B cell (primary cell): ENCODE results near the gene NSD1. TPM values are rescaled to one million over a fixed set of nuclear protein-coding genes. Genes with fewer than 3 reads are reported as not detected.

Source experiments
- ATAC-seq: fragments of 200-7000 bp; cut with Tn5 transposase; one replicate; pipeline ENCODE4 v1.10.0; 2021; ENCODE audit warnings: low read depth, mild to moderate bottlenecking, moderate number of reproducible peaks, moderate library complexity
- CTCF ChIA-PET: fragments of 350-600 bp; sonication (Branson Sonifier 250); formaldehyde crosslinking; loops from one replicate; lab custom pipeline; 2021; ENCODE audit warnings: antibody characterized with exemption, inconsistent platforms; lab: Charles Lee
- POLR2A ChIA-PET: fragments of 350-600 bp; sonication (Branson Sonifier 250); formaldehyde crosslinking; loops from one replicate; lab custom pipeline; 2021; ENCODE audit warnings: antibody characterized with exemption; lab: Charles Lee
- DNase-seq: peaks from one replicate; pipeline ENCODE4 v3.0.0; 2013
- H2AFZ ChIP-seq: 2 replicates; pipeline ENCODE4 v1.6.1; 2012; ENCODE audit warnings: mild to moderate bottlenecking, low read depth, low read length; ENCODE audit not compliant: insufficient read depth, poor library complexity, severe bottlenecking
- H3K27ac ChIP-seq, 2 donors: 1 replicate in 1 of 2; 2 replicates in 1 of 2; pipeline ENCODE4 v1.5.1; 2012 to 2013; ENCODE audit warnings: low read length in 2 of 2, mild to moderate bottlenecking in 2 of 2, moderate library complexity in 1 of 2
- H3K27me3 ChIP-seq, 4 experiments: fragments of 200-600 bp in 1 of 4; sonication (generic) in 1 of 4; replicated peaks in 1 of 4; 1 replicate in 2 of 4; 2 replicates in 2 of 4; pipeline versions ENCODE4 v1.6.1 to v1.7.0; 2013 to 2016; ENCODE audit warnings: low read length in 3 of 4, mild to moderate bottlenecking in 2 of 4, mixed read lengths in 1 of 4, moderate library complexity in 1 of 4; ENCODE audit not compliant: insufficient read depth in 4 of 4, control insufficient read depth in 3 of 4; ENCODE audit errors: control extremely low read depth in 1 of 4
- H3K36me3 ChIP-seq, 2 experiments: replicated peaks in 1 of 2; 1 replicate in 1 of 2; 2 replicates in 1 of 2; pipeline versions ENCODE4 v1.6.1 to v1.7.1; 2013; ENCODE audit warnings: low read length in 1 of 2; ENCODE audit not compliant: insufficient read depth in 2 of 2, control insufficient read depth in 1 of 2; ENCODE audit errors: control extremely low read depth in 1 of 2, extremely low read depth in 1 of 2
- H3K4me1 ChIP-seq, 2 donors: fragments of 200-600 bp in 1 of 2; sonication (generic) in 1 of 2; 1 replicate in 1 of 2; 2 replicates in 1 of 2; pipeline versions ENCODE4 v1.5.1 to v1.6.1; 2013 to 2017; ENCODE audit warnings: low read length in 2 of 2; ENCODE audit not compliant: control insufficient read depth in 2 of 2, insufficient read depth in 2 of 2
- H3K4me2 ChIP-seq: replicated peaks from 2 replicates; pipeline ENCODE3; 2012; ENCODE audit warnings: mild to moderate bottlenecking, low read depth, low read length; ENCODE audit not compliant: poor library complexity, severe bottlenecking
- H3K4me3 ChIP-seq, 5 experiments: fragments of 200-600 bp in 1 of 5; sonication (generic) in 1 of 5; 1 replicate in 3 of 5; 2 replicates in 2 of 5; pipeline versions ENCODE4 v1.5.1 to v1.7.0; 2011 to 2016; ENCODE audit warnings: low read length in 4 of 5, mild to moderate bottlenecking in 4 of 5, low read depth in 2 of 5, control low read depth in 1 of 5, moderate library complexity in 1 of 5; ENCODE audit not compliant: insufficient read depth in 1 of 5; ENCODE audit errors: control extremely low read depth in 1 of 5, extremely low read depth in 1 of 5
- H3K79me2 ChIP-seq: fragments of 200-600 bp; sonication (generic); one replicate; pipeline ENCODE4 v1.6.0; 2016; ENCODE audit warnings: low read length; ENCODE audit not compliant: control insufficient read depth, insufficient read depth
- H3K9ac ChIP-seq: fragments of 200-600 bp; sonication (generic); 2 replicates; pipeline ENCODE4 v1.6.1; 2017; ENCODE audit warnings: mild to moderate bottlenecking, low read length, moderate library complexity
- H3K9me3 ChIP-seq, 3 donors: one replicate each; pipeline versions ENCODE4 v1.6.1 to v1.7.1; 2013; ENCODE audit warnings: low read length in 2 of 3; ENCODE audit not compliant: control insufficient read depth in 2 of 3, insufficient read depth in 1 of 3; ENCODE audit errors: control extremely low read depth in 1 of 3
- H4K20me1 ChIP-seq: 2 replicates; pipeline ENCODE4 v1.6.0; 2012; ENCODE audit warnings: mild to moderate bottlenecking, low read length; ENCODE audit not compliant: insufficient read depth, control insufficient read depth, poor library complexity, severe bottlenecking
- H3K27ac Mint-ChIP-seq: one replicate; pipeline ENCODE4 v1.8.0; 2021; ENCODE audit warnings: mixed read lengths
- H3K27me3 Mint-ChIP-seq: one replicate; pipeline ENCODE4 v1.8.0; 2021; ENCODE audit warnings: mixed read lengths
- H3K4me1 Mint-ChIP-seq: one replicate; pipeline ENCODE4 v1.8.0; 2021; ENCODE audit warnings: mixed read lengths
- H3K4me3 Mint-ChIP-seq: one replicate; pipeline ENCODE4 v1.8.0; 2021; ENCODE audit warnings: mixed read lengths
- H3K9me3 Mint-ChIP-seq: one replicate; pipeline ENCODE4 v1.8.0; 2022; ENCODE audit warnings: mixed read lengths; ENCODE audit not compliant: insufficient read depth
- CTCF ChIP-seq: fragments of 200-600 bp; IDR thresholded peaks from one replicate; pipeline ENCODE4 v1.8.0; 2022; ENCODE audit warnings: antibody characterized with exemption, mild to moderate bottlenecking
- EZH2 ChIP-seq: IDR thresholded peaks from 2 replicates; pipeline ENCODE4 v1.6.1; 2012; ENCODE audit warnings: borderline replicate concordance, low read depth, mild to moderate bottlenecking, moderate library complexity, low read length; ENCODE audit not compliant: insufficient read depth, poor library complexity, severe bottlenecking
- WGBS: methylation state at CpG from one replicate; pipeline ENCODE4 v1.1.5; 2013; ENCODE audit warnings: missing lambda C conversion rate; ENCODE audit not compliant: insufficient coverage; 5-methylcytosine and 5-hydroxymethylcytosine counted together
- intact Hi-C: fragments of 100-400 bp; cut with micrococcal nuclease; formaldehyde crosslinking; loops from one replicate; pipeline ENCODE4 v1.10.0; 2022
- polyA plus RNA-seq: library from polyadenylated mRNA; depleted of rRNA; stranded (reverse); fragments of >200 nt; gene quantifications from 2 replicates; pipeline ENCODE4 v1.2.3, GENCODE V29; 2012
- total RNA-seq, 2 donors: library from RNA; stranded (reverse); fragments of 120-200 nt in 1 of 2; gene quantifications; 1 replicate in 1 of 2; 2 replicates in 1 of 2; pipeline versions ENCODE4 v1.2.3 to v1.2.4, GENCODE V29; 2013 to 2022

Gene NSD1
- total and polyA plus RNA-seq, 2 donors (not counting 1 experiment from before 2014, with no cell fraction given), result 10.8 to 145 TPM

DNA sequence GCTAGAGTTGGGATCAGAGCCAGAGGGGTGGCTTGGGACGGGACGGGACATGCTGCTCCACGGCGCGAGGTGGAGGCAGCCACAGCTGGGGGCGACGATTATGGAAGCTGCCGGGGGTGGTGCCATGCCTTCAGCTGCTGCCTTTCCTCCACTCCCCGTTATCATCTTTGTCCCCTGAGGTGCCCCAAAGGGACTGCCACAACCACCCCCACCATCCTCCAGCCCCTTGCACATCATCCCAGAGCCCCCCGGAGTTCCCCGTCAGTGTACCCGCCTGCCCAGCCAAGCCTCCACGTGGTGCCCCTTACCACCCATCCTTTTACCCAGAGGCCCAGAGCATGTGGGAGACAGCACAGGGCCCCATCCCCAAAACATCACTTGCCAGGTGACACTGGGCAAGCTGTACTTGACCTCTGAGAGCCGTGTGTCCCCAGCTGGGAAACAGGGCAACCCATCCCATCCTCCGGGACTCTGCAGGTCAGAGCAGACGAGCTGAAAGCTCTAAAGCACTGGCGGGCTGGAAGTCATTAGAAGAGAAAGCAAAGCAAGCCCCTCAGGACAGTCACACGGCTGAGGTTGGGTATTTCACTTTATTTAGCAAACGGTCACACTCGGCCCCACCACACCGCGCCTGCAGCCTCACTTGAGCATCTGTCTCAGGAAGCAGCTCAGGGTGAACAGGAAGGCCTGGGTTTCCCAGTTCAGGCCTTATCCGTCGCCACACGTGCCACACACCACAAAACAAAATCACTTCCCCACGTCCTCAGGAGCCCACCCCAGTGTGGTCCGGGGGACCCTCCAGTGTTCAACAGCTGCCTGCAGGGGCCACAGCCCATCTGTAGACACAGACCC, 197.6 kb downstream of the NSD1 start:
- ChIA-PET CTCF (interaction anchor here (1.0 to 1.5 kb wide), 7 partner anchors 9 to 170 kb away, joined by 3 to 4 read pairs (median 3); no protein-coding TSS in a partner anchor), POLR2A (no interaction called here)
- Histone ChIP-seq H4K20me1 (peaks cover 16% of the 10 kb centered on the region), H3K4me3 (no peak overlapping the region), H3K9ac (peak overlapping the region; percentile 27), H3K4me1 (peaks cover 16 to 25% of the 10 kb centered on the region in 2 donors), H2AFZ (peak overlapping the region; percentile 54), H3K36me3 (peaks cover 2 to 59% of the 10 kb centered on the region in 2 experiments), H3K79me2 (peaks cover 9% of the 10 kb centered on the region), H3K27me3 (no peaks in the 10 kb centered on the region), H3K4me2 (peak overlapping the region; percentile 62), H3K27ac (peak overlapping the region in 1 of 2 donors; percentile 65), H3K9me3 (no peaks in the 10 kb centered on the region)
- Mint-ChIP-seq H3K4me3 (peak overlapping the region; percentile 49), H3K27me3 (no peaks in the 10 kb centered on the region), H3K9me3 (no peaks in the 10 kb centered on the region), H3K4me1 (peaks cover 25% of the 10 kb centered on the region), H3K27ac (peak overlapping the region; percentile 75)
- 27% methylated on average over 27 of the region's 27 CpGs for WGBS
- intact Hi-C loops, result no loop called here
- ATAC-seq (peak; percentile 50), DNase-seq (peak; percentile 60)
- TF ChIP-seq CTCF (no peak), EZH2 (no peak)
